Retinal pigment epithelial cell (primary cell): ENCODE data around the gene ISYNA1.

ENCODE experiments used
- DNase-seq: peaks from one replicate; pipeline ENCODE4 v3.0.0-alpha.2; 2010; ENCODE audit warnings: low read depth
- H3K4me3 ChIP-seq: 2 replicates; pipeline ENCODE4 v1.5.1; 2011; ENCODE audit warnings: mild to moderate bottlenecking, low read length, control low read depth, moderate library complexity
- CTCF ChIP-seq: conservative IDR thresholded peaks from 2 replicates; pipeline ENCODE4 v1.5.1; 2011; ENCODE audit warnings: low read depth, low read length, control low read depth, inconsistent platforms

The ISYNA1 gene

GRCh38 chr19:18450021-18450930, 12.3 kb upstream of the ISYNA1 start:
- TF ChIP-seq CTCF: no peak
- no peak overlapping the region for H3K4me3 ChIP-seq
- no peak for DNase-seq

- DNase-seq: no peak
- no peak for TF ChIP-seq CTCF
- no peak overlapping the region for H3K4me3 ChIP-seq
These were observed 11.6 kb upstream of the ISYNA1 start for GRCh38 chr19:18449552-18449951.

- TF ChIP-seq CTCF: no peak
- H3K4me3 ChIP-seq: no peak overlapping the region
- DNase-seq: no peak
These were observed 9.0 kb upstream of the ISYNA1 start for GRCh38 chr19:18446811-18447359.

- no peak for TF ChIP-seq CTCF
- DNase-seq: no peak
- no peak overlapping the region for H3K4me3 ChIP-seq
These were observed 8.3 kb upstream of the ISYNA1 start for GRCh38 chr19:18446145-18446810.

- no peak overlapping the region for H3K4me3 ChIP-seq
- no peak for TF ChIP-seq CTCF
- DNase-seq: no peak
These were observed 7.5 kb upstream of the ISYNA1 start for GRCh38 chr19:18445262-18445948.

- no peak overlapping the region for H3K4me3 ChIP-seq
- DNase-seq: no peak
- no peak for TF ChIP-seq CTCF
These were observed 6.6 kb upstream of the ISYNA1 start for GRCh38 chr19:18444513-18444912.
